Measurements from ENCODE around the gene ABCA7. TPM values are rescaled to one million over a fixed set of nuclear protein-coding genes. Genes with fewer than 3 reads are reported as not detected.

The ABCA7 gene
- polyA plus RNA-seq, 1 donor from 2014 or later, result 51.8 TPM

GRCh38 chr19:1054102-1055027 lies 14.5 kb downstream of the ABCA7 start:
- H3F3A ChIP-seq (ENCODE audit: insufficient read depth, low read length, poor library complexity, severe bottlenecking), result no peaks in the 10 kb centered on the region
- no peak overlapping the region for H3K27ac ChIP-seq (ENCODE audit: low read length)
- H3K4me3 ChIP-seq (ENCODE audit: low read length), result no peak overlapping the region
- H3K36me3 ChIP-seq (ENCODE audit: insufficient read depth, low read length), result peaks cover 12% of the 10 kb centered on the region
- no peaks in the 10 kb centered on the region for H3K79me2 ChIP-seq (replicated peaks; ENCODE audit: insufficient read depth, low read length)
- no peak overlapping the region for H3K9ac ChIP-seq (ENCODE audit: low read length)
- no peaks in the 10 kb centered on the region for H4K20me1 ChIP-seq (ENCODE audit: insufficient read depth)
- H3K9me2 ChIP-seq (ENCODE audit: insufficient read depth, low read length), result no peaks in the 10 kb centered on the region
- no peak overlapping the region for H2AFZ ChIP-seq (ENCODE audit: low read depth, low read length)
- no peak for TF ChIP-seq EZH2 (IDR thresholded peaks at IDR 0.05; ENCODE audit: borderline replicate concordance, insufficient read depth, low read length, poor library complexity, severe bottlenecking)
- no peak for TF ChIP-seq MXI1 (conservative IDR thresholded peaks at IDR 0.05; ENCODE audit: poor library complexity, severe bottlenecking)
- no peak for TF ChIP-seq SMC3 (conservative IDR thresholded peaks at IDR 0.05; ENCODE audit: poor library complexity)
- TF ChIP-seq REST (IDR thresholded peaks at IDR 0.05; ENCODE audit: borderline replicate concordance), result no peak
- TF ChIP-seq TAF1 (IDR thresholded peaks at IDR 0.05; ENCODE audit: low read depth), result no peak
- no peak for TF ChIP-seq CTCF (IDR thresholded peaks at IDR 0.05; ENCODE audit: poor library complexity, severe bottlenecking)
- TF ChIP-seq EP300 (conservative IDR thresholded peaks at IDR 0.05; ENCODE audit: poor library complexity, severe bottlenecking), result no peak
- no peak for TF ChIP-seq POLR2AphosphoS5 (IDR thresholded peaks at IDR 0.05)
- no peak for TF ChIP-seq RAD21 (conservative IDR thresholded peaks at IDR 0.05)
- no peak overlapping the region for H3K4me2 ChIP-seq (ENCODE audit: low read length)
- peaks cover 28% of the 10 kb centered on the region for H3K9me3 ChIP-seq (ENCODE audit: low read length)
- no peaks in the 10 kb centered on the region for H3K27me3 ChIP-seq (ENCODE audit: insufficient read depth, low read depth, low read length)

- Histone ChIP-seq H2AFZ (ENCODE audit: low read depth, low read length) (no peak overlapping the region), H3K4me3 (ENCODE audit: low read length) (no peak overlapping the region), H3K36me3 (ENCODE audit: insufficient read depth, low read length) (peaks cover 12% of the 10 kb centered on the region), H3K4me2 (ENCODE audit: low read length) (no peak overlapping the region), H3K9me2 (ENCODE audit: insufficient read depth, low read length) (no peaks in the 10 kb centered on the region), H3K79me2 (replicated peaks; ENCODE audit: insufficient read depth, low read length) (no peaks in the 10 kb centered on the region), H4K20me1 (ENCODE audit: insufficient read depth) (no peaks in the 10 kb centered on the region), H3K9ac (ENCODE audit: low read length) (no peak overlapping the region), H3F3A (ENCODE audit: insufficient read depth, low read length, poor library complexity, severe bottlenecking) (no peaks in the 10 kb centered on the region), H3K27ac (ENCODE audit: low read length) (no peak overlapping the region), H3K9me3 (ENCODE audit: low read length) (peaks cover 28% of the 10 kb centered on the region), H3K27me3 (ENCODE audit: insufficient read depth, low read depth, low read length) (no peaks in the 10 kb centered on the region)
- TF ChIP-seq POLR2AphosphoS5 (IDR thresholded peaks at IDR 0.05) (no peak), CTCF (IDR thresholded peaks at IDR 0.05; ENCODE audit: poor library complexity, severe bottlenecking) (no peak), EZH2 (IDR thresholded peaks at IDR 0.05; ENCODE audit: borderline replicate concordance, insufficient read depth, low read length, poor library complexity, severe bottlenecking) (no peak), REST (IDR thresholded peaks at IDR 0.05; ENCODE audit: borderline replicate concordance) (no peak), RAD21 (conservative IDR thresholded peaks at IDR 0.05) (no peak), MXI1 (conservative IDR thresholded peaks at IDR 0.05; ENCODE audit: poor library complexity, severe bottlenecking) (no peak), EP300 (conservative IDR thresholded peaks at IDR 0.05; ENCODE audit: poor library complexity, severe bottlenecking) (no peak), TAF1 (IDR thresholded peaks at IDR 0.05; ENCODE audit: low read depth) (no peak), SMC3 (conservative IDR thresholded peaks at IDR 0.05; ENCODE audit: poor library complexity) (no peak)
Observed at GRCh38 chr19:1055028-1055425, 15.1 kb downstream of the ABCA7 start.
